ENCODE data around the gene LEKR1.
"Not testable (repeated sequence)": the region's sequence is repeated elsewhere in the genome, so short reads cannot be mapped to it uniquely, and the experiment has no call there.

LEKR1 gene

GRCh38 chr3:156793851-156794250, 32.3 kb upstream of the LEKR1 start:
- Mint-ChIP-seq H3K9me3 (no peaks in the 10 kb centered on the region), H3K36me3 (ENCODE audit: insufficient read depth) (no peaks in the 10 kb centered on the region), H3K27ac (peak overlapping the region; percentile 11 to 79), H3K27me3 (no peaks in the 10 kb centered on the region), H3K4me3 (no peak overlapping the region), H3K4me1 (ENCODE audit: low read depth in 2 of 2) (peaks cover 16 to 20% of the 10 kb centered on the region in 2 donors)
- DNase-seq = no peak
- no peak for ATAC-seq (replicated peaks)

- no peaks in the 10 kb centered on the region for H3K27me3 Mint-ChIP-seq
- H3K27ac Mint-ChIP-seq = peak overlapping the region in 1 of 2 donors; percentile 28
- DNase-seq (no peak), ATAC-seq (replicated peaks) (no peak)
- H3K4me3 Mint-ChIP-seq = no peak overlapping the region
- H3K4me1 Mint-ChIP-seq (ENCODE audit: low read depth in 2 of 2) = peaks cover 16 to 20% of the 10 kb centered on the region in 2 donors
- H3K9me3 Mint-ChIP-seq = peaks cover 0 to 6% of the 10 kb centered on the region in 2 donors
- H3K36me3 Mint-ChIP-seq (ENCODE audit: insufficient read depth) = no peaks in the 10 kb centered on the region
These were observed 30.2 kb upstream of the LEKR1 start for GRCh38 chr3:156795890-156796481.

GRCh38 chr3:156797368-156797767, 28.8 kb upstream of the LEKR1 start:
- DNase-seq (no peak), ATAC-seq (replicated peaks) (no peak)
- no peak overlapping the region for H3K4me3 Mint-ChIP-seq
- H3K9me3 Mint-ChIP-seq = peaks cover 0 to 6% of the 10 kb centered on the region in 2 donors
- no peaks in the 10 kb centered on the region for H3K27me3 Mint-ChIP-seq
- no peaks in the 10 kb centered on the region for H3K36me3 Mint-ChIP-seq (ENCODE audit: insufficient read depth)
- no peak overlapping the region for H3K27ac Mint-ChIP-seq
- peaks cover 13 to 17% of the 10 kb centered on the region in 2 donors for H3K4me1 Mint-ChIP-seq (ENCODE audit: low read depth in 2 of 2)

GRCh38 chr3:156800287-156800686, 25.9 kb upstream of the LEKR1 start:
- not testable (repeated sequence) for H3K4me3 Mint-ChIP-seq; DNase-seq; H3K27me3 Mint-ChIP-seq; H3K9me3 Mint-ChIP-seq; H3K36me3 Mint-ChIP-seq (ENCODE audit: insufficient read depth); ATAC-seq (replicated peaks); H3K4me1 Mint-ChIP-seq (ENCODE audit: low read depth in 2 of 2); H3K27ac Mint-ChIP-seq

GRCh38 chr3:156801746-156802145, 24.4 kb upstream of the LEKR1 start:
- ATAC-seq (replicated peaks) (no peak), DNase-seq (no peak)
- no peak overlapping the region for H3K27ac Mint-ChIP-seq
- no peaks in the 10 kb centered on the region for H3K4me1 Mint-ChIP-seq (ENCODE audit: low read depth in 2 of 2)
- H3K4me3 Mint-ChIP-seq = no peak overlapping the region
- no peaks in the 10 kb centered on the region for H3K36me3 Mint-ChIP-seq (ENCODE audit: insufficient read depth)
- H3K9me3 Mint-ChIP-seq = peaks cover 0 to 6% of the 10 kb centered on the region in 2 donors
- H3K27me3 Mint-ChIP-seq = no peaks in the 10 kb centered on the region

- no peak overlapping the region for H3K4me3 Mint-ChIP-seq
- DNase-seq = no peak
- no peak overlapping the region for H3K27ac Mint-ChIP-seq
- peaks cover 0 to 6% of the 10 kb centered on the region in 2 donors for H3K9me3 Mint-ChIP-seq
- no peaks in the 10 kb centered on the region for H3K36me3 Mint-ChIP-seq (ENCODE audit: insufficient read depth)
- H3K27me3 Mint-ChIP-seq = no peaks in the 10 kb centered on the region
- H3K4me1 Mint-ChIP-seq (ENCODE audit: low read depth in 2 of 2) = peaks cover 0 to 2% of the 10 kb centered on the region in 2 donors
- no peak for ATAC-seq (replicated peaks)
These were observed 23.1 kb upstream of the LEKR1 start for GRCh38 chr3:156802821-156803606.

- Mint-ChIP-seq H3K27ac (no peak overlapping the region), H3K4me3 (no peak overlapping the region), H3K36me3 (ENCODE audit: insufficient read depth) (no peaks in the 10 kb centered on the region), H3K9me3 (peaks cover 0 to 6% of the 10 kb centered on the region in 2 donors), H3K27me3 (no peaks in the 10 kb centered on the region), H3K4me1 (ENCODE audit: low read depth in 2 of 2) (peaks cover 0 to 3% of the 10 kb centered on the region in 2 donors)
- DNase-seq = no peak
- no peak for ATAC-seq (replicated peaks)
These were observed 22.0 kb upstream of the LEKR1 start for GRCh38 chr3:156803952-156804741.

GRCh38 chr3:156806698-156807097, 19.5 kb upstream of the LEKR1 start:
- H3K27me3 Mint-ChIP-seq = no peaks in the 10 kb centered on the region
- H3K36me3 Mint-ChIP-seq (ENCODE audit: insufficient read depth) = no peaks in the 10 kb centered on the region

GRCh38 chr3:156808025-156808424, 18.1 kb upstream of the LEKR1 start:
- Mint-ChIP-seq H3K27ac (no peak overlapping the region), H3K36me3 (ENCODE audit: insufficient read depth) (no peaks in the 10 kb centered on the region), H3K27me3 (no peaks in the 10 kb centered on the region), H3K9me3 (no peaks in the 10 kb centered on the region), H3K4me1 (ENCODE audit: low read depth in 2 of 2) (peaks cover 3 to 8% of the 10 kb centered on the region in 2 donors), H3K4me3 (no peak overlapping the region)
- ATAC-seq (replicated peaks) (no peak), DNase-seq (no peak)

More at GRCh38 chr3:156806698-156807097, 19.5 kb upstream of the LEKR1 start:
- peaks cover 0 to 3% of the 10 kb centered on the region in 2 donors for H3K4me1 Mint-ChIP-seq (ENCODE audit: low read depth in 2 of 2)
- H3K9me3 Mint-ChIP-seq = no peaks in the 10 kb centered on the region
- ATAC-seq (replicated peaks) (no peak), DNase-seq (no peak)
- no peak overlapping the region for H3K27ac Mint-ChIP-seq
- no peak overlapping the region for H3K4me3 Mint-ChIP-seq

- peaks cover 5% of the 10 kb centered on the region for H3K36me3 Mint-ChIP-seq (ENCODE audit: insufficient read depth)
- peaks cover 15 to 19% of the 10 kb centered on the region in 2 donors for H3K4me1 Mint-ChIP-seq (ENCODE audit: low read depth in 2 of 2)
- ATAC-seq (replicated peaks) = no peak
- H3K9me3 Mint-ChIP-seq = no peaks in the 10 kb centered on the region
- no peak for DNase-seq
- H3K27ac Mint-ChIP-seq = no peak overlapping the region
- H3K27me3 Mint-ChIP-seq = no peaks in the 10 kb centered on the region
- no peak overlapping the region for H3K4me3 Mint-ChIP-seq
These were observed 14.9 kb upstream of the LEKR1 start for GRCh38 chr3:156811089-156811862.

- peaks cover 12% of the 10 kb centered on the region for H3K36me3 Mint-ChIP-seq (ENCODE audit: insufficient read depth)
- H3K27ac Mint-ChIP-seq = no peak overlapping the region
- ATAC-seq (replicated peaks) = no peak
- DNase-seq = no peak
- H3K4me1 Mint-ChIP-seq (ENCODE audit: low read depth in 2 of 2) = peaks cover 17 to 20% of the 10 kb centered on the region in 2 donors
- H3K27me3 Mint-ChIP-seq = no peaks in the 10 kb centered on the region
- H3K4me3 Mint-ChIP-seq = no peak overlapping the region
- no peaks in the 10 kb centered on the region for H3K9me3 Mint-ChIP-seq
These were observed 13.4 kb upstream of the LEKR1 start for GRCh38 chr3:156812521-156813335.

GRCh38 chr3:156814295-156814694, 11.9 kb upstream of the LEKR1 start:
- Mint-ChIP-seq H3K4me3 (no peak overlapping the region), H3K27me3 (no peaks in the 10 kb centered on the region), H3K27ac (no peak overlapping the region), H3K4me1 (ENCODE audit: low read depth in 2 of 2) (peaks cover 16 to 25% of the 10 kb centered on the region in 2 donors), H3K9me3 (no peaks in the 10 kb centered on the region), H3K36me3 (ENCODE audit: insufficient read depth) (peaks cover 12% of the 10 kb centered on the region)
- no peak for DNase-seq
- no peak for ATAC-seq (replicated peaks)

Data from effector memory CD8-positive, alpha-beta T cell (primary cell).